ENCODE measurements around the gene MRM2.

DNA sequence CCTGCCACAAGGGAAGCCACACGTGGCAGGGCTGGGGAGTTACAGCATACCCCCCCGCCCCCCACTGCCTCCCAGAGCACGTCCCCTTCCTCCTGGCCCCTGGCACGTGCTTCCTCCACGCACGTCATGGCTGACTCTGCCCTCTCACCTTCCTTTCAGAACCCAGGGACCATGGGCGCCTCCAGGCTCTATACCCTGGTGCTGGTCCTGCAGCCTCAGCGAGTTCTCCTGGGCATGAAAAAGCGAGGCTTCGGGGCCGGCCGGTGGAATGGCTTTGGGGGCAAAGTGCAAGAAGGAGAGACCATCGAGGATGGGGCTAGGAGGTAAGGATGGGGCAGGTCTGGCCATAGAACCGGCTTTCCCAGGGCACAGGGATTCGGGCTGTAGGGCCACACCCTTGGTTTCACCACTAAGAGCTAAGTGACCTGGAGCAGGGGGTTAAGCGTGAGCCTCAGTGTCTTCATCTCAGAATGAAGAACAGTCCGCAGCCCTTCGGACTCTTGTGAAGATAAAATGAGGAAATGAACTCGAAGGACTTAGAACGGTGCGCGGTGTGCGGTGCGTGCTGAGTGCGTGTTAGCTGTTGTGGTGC is 2.5 kb upstream of the MRM2 start:
- TF ChIP-seq CTCF (IDR thresholded peaks at IDR 0.05) (no peak), POLR2A (IDR thresholded peaks at IDR 0.05) (no peak)

All from right lobe of liver (tissue), 4 donors.